H9 (cell line): ENCODE results near the gene VWC2. TPM values are rescaled to one million over a fixed set of nuclear protein-coding genes. Genes with fewer than 3 reads are reported as not detected.

ENCODE experiments used
- DNase-seq: peaks from one replicate; pipeline ENCODE4 v3.0.0-alpha.2; 2017
- H2AFZ ChIP-seq: one replicate; pipeline ENCODE4 v1.6.1; 2013; ENCODE audit warnings: mild to moderate bottlenecking, low read length, control low read depth, moderate library complexity
- H2AK5ac ChIP-seq: 2 replicates; pipeline ENCODE4 v1.6.1; 2013; ENCODE audit warnings: low read length, control low read depth, mixed read lengths; ENCODE audit not compliant: insufficient read length
- H2BK120ac ChIP-seq: one replicate; pipeline ENCODE4 v1.6.1; 2013; ENCODE audit warnings: low read depth, mild to moderate bottlenecking, low read length, control low read depth, inconsistent platforms; ENCODE audit not compliant: poor library complexity, severe bottlenecking
- H2BK12ac ChIP-seq: 2 replicates; pipeline ENCODE4 v1.6.1; 2013; ENCODE audit warnings: low read length, control low read depth, mixed read lengths, low read depth; ENCODE audit not compliant: insufficient read length
- H2BK15ac ChIP-seq: 2 replicates; pipeline ENCODE4 v1.6.1; 2013; ENCODE audit warnings: low read depth, low read length, control low read depth
- H2BK20ac ChIP-seq: one replicate; pipeline ENCODE4 v1.6.1; 2013; ENCODE audit warnings: low read depth, mild to moderate bottlenecking, low read length, control low read depth, inconsistent platforms; ENCODE audit not compliant: poor library complexity, severe bottlenecking
- H2BK5ac ChIP-seq: 2 replicates; pipeline ENCODE4 v1.6.1; 2013; ENCODE audit warnings: low read length, control low read depth, mixed read lengths; ENCODE audit not compliant: insufficient read length
- H3K14ac ChIP-seq: 2 replicates; pipeline ENCODE4 v1.6.1; 2013; ENCODE audit warnings: low read length, control low read depth; ENCODE audit not compliant: insufficient read depth
- H3K18ac ChIP-seq: 2 replicates; pipeline ENCODE4 v1.6.1; 2013; ENCODE audit warnings: low read depth, mild to moderate bottlenecking, mixed read lengths, low read length, control low read depth; ENCODE audit not compliant: insufficient read length
- H3K23ac ChIP-seq: 2 replicates; pipeline ENCODE4 v1.6.1; 2013; ENCODE audit warnings: low read length, control low read depth, mixed read lengths, low read depth; ENCODE audit not compliant: insufficient read length
- H3K23me2 ChIP-seq: 2 replicates; pipeline ENCODE4 v1.6.1; 2013; ENCODE audit warnings: low read depth, mild to moderate bottlenecking, mixed read lengths, low read length, control low read depth; ENCODE audit not compliant: insufficient read length, poor library complexity, severe bottlenecking
- H3K27ac ChIP-seq: 2 replicates; pipeline ENCODE4 v1.5.1; 2013; ENCODE audit warnings: low read length, control low read depth, mixed read lengths, low read depth; ENCODE audit not compliant: insufficient read length
- H3K27me3 ChIP-seq: 2 replicates; pipeline ENCODE4 v1.6.1; 2013; ENCODE audit warnings: low read length, control low read depth, inconsistent platforms; ENCODE audit not compliant: insufficient read depth
- H3K4ac ChIP-seq: 2 replicates; pipeline ENCODE4 v1.6.1; 2013; ENCODE audit warnings: low read depth, mild to moderate bottlenecking, control low read depth, inconsistent platforms, low read length, moderate library complexity
- H3K4me1 ChIP-seq: 2 replicates; pipeline ENCODE4 v1.6.1; 2013; ENCODE audit warnings: low read length, control low read depth, inconsistent platforms; ENCODE audit not compliant: insufficient read depth
- H3K4me2 ChIP-seq: 2 replicates; pipeline ENCODE4 v1.6.1; 2013; ENCODE audit warnings: low read length, control low read depth, mixed read lengths; ENCODE audit not compliant: insufficient read length, insufficient read depth
- H3K56ac ChIP-seq: 2 replicates; pipeline ENCODE4 v1.6.1; 2013; ENCODE audit warnings: low read depth, mild to moderate bottlenecking, mixed read lengths, low read length, control low read depth; ENCODE audit not compliant: insufficient read length
- H3K79me1 ChIP-seq: 2 replicates; pipeline ENCODE4 v1.6.1; 2013; ENCODE audit warnings: low read depth, mild to moderate bottlenecking, moderate library complexity, low read length, control low read depth, inconsistent platforms; ENCODE audit not compliant: insufficient read depth, poor library complexity, severe bottlenecking
- H3K79me2 ChIP-seq: 2 replicates; pipeline ENCODE4 v1.6.1; 2013; ENCODE audit warnings: low read length, control low read depth, inconsistent platforms; ENCODE audit not compliant: insufficient read depth
- H3K9ac ChIP-seq: 2 replicates; pipeline ENCODE4 v1.6.1; 2013; ENCODE audit warnings: low read length, control low read depth, mixed read lengths; ENCODE audit not compliant: insufficient read length; ENCODE audit errors: extremely low read depth
- H3K9me3 ChIP-seq: one replicate; pipeline ENCODE4 v1.6.1; 2013; ENCODE audit warnings: low read depth, low read length, inconsistent platforms; ENCODE audit not compliant: control insufficient read depth
- H3T11ph ChIP-seq: one replicate; pipeline ENCODE4 v1.6.1; 2013; ENCODE audit warnings: mild to moderate bottlenecking, low read length, control low read depth, inconsistent platforms
- H4K20me1 ChIP-seq: one replicate; pipeline ENCODE4 v1.6.1; 2013; ENCODE audit not compliant: control insufficient read depth, insufficient read length, insufficient read depth
- H4K5ac ChIP-seq: 2 replicates; pipeline ENCODE4 v1.6.1; 2013; ENCODE audit warnings: low read depth, mild to moderate bottlenecking, mixed read lengths, low read length, control low read depth; ENCODE audit not compliant: insufficient read length
- H4K8ac ChIP-seq: replicated peaks from 2 replicates; pipeline ENCODE4 v1.6.1; 2013; ENCODE audit warnings: low read length, control low read depth, mixed read lengths, low read depth; ENCODE audit not compliant: insufficient read length
- H4K91ac ChIP-seq: 2 replicates; pipeline ENCODE4 v1.6.1; 2013; ENCODE audit warnings: low read depth, mild to moderate bottlenecking, moderate library complexity, mixed read lengths, low read length, control low read depth; ENCODE audit not compliant: insufficient read length
- H3K27ac Mint-ChIP-seq, 3 experiments: 2 replicates in 2 of 3; 3 replicates in 1 of 3; pipeline ENCODE4 v1.8.0; 2020 to 2021; ENCODE audit warnings: mixed read lengths in 3 of 3, mild to moderate bottlenecking in 1 of 3, moderate library complexity in 1 of 3
- H3K27me3 Mint-ChIP-seq: 2 replicates; pipeline ENCODE4 v1.8.0; 2021; ENCODE audit warnings: low read depth, mild to moderate bottlenecking, moderate library complexity, mixed read lengths
- H3K36me3 Mint-ChIP-seq, 3 experiments: 2 replicates in 2 of 3; 3 replicates in 1 of 3; pipeline ENCODE4 v1.8.0; 2020 to 2021; ENCODE audit warnings: low read depth in 3 of 3, mixed read lengths in 3 of 3; ENCODE audit not compliant: insufficient read depth in 1 of 3
- H3K4me1 Mint-ChIP-seq, 2 experiments: 2 replicates each; pipeline ENCODE4 v1.8.0; 2020; ENCODE audit warnings: mixed read lengths in 2 of 2
- H3K4me3 Mint-ChIP-seq, 2 experiments: 2 replicates in 1 of 2; 3 replicates in 1 of 2; pipeline ENCODE4 v1.8.0; 2020 to 2021; ENCODE audit warnings: mild to moderate bottlenecking in 2 of 2, mixed read lengths in 2 of 2, moderate library complexity in 1 of 2
- H3K9me3 Mint-ChIP-seq, 2 experiments: 2 replicates in 1 of 2; 3 replicates in 1 of 2; pipeline ENCODE4 v1.8.0; 2020; ENCODE audit warnings: mild to moderate bottlenecking in 2 of 2, mixed read lengths in 2 of 2, moderate library complexity in 1 of 2
- CTCF ChIP-seq: fragments of 200-600 bp; sonication (generic); conservative IDR thresholded peaks from 3 replicates; pipeline ENCODE4 v1.8.0; 2021; ENCODE audit warnings: antibody characterized with exemption, mild to moderate bottlenecking
- WGBS: extraction: QIAGEN DNeasy Blood & Tissue Kit; methylation state at CpG from one replicate; pipeline ENCODE4 v1.1.7; 2013; ENCODE audit warnings: missing lambda C conversion rate, low lambda C conversion rate, mixed read lengths; ENCODE audit not compliant: insufficient read length; ENCODE audit errors: extremely low coverage; 5-methylcytosine and 5-hydroxymethylcytosine counted together
- total RNA-seq: library from RNA; stranded (reverse); gene quantifications from 2 replicates; pipeline ENCODE4 v1.2.1, GENCODE V29; 2021

VWC2 gene
- total RNA-seq, 1 experiment from 2014 or later = 0.02 TPM

- no peak overlapping the region for H3K56ac ChIP-seq
- no peaks in the 10 kb centered on the region for H3K27me3 Mint-ChIP-seq
- no peaks in the 10 kb centered on the region for H3K23me2 ChIP-seq
- H3K36me3 Mint-ChIP-seq = no peaks in the 10 kb centered on the region; a peak in 1 of 7 replicates
- H3K27ac ChIP-seq = no peak overlapping the region
- no peak overlapping the region for H3T11ph ChIP-seq
- no peak overlapping the region for H3K23ac ChIP-seq
- no peak overlapping the region for H4K91ac ChIP-seq
- H3K9me3 Mint-ChIP-seq = no peaks in the 10 kb centered on the region; a peak in 1 of 5 replicates
- H3K18ac ChIP-seq = no peak overlapping the region
- TF ChIP-seq CTCF = no peak
- H3K4me1 ChIP-seq = no peaks in the 10 kb centered on the region
- H3K9me3 ChIP-seq = no peaks in the 10 kb centered on the region
- H3K14ac ChIP-seq = no peak overlapping the region
- no peak overlapping the region for H3K4me2 ChIP-seq
- no peak overlapping the region for H2BK20ac ChIP-seq
- no peak for DNase-seq
- no peaks in the 10 kb centered on the region for H4K20me1 ChIP-seq
- no peak overlapping the region for H3K27ac Mint-ChIP-seq
- H4K5ac ChIP-seq = no peak overlapping the region
- no peak overlapping the region for H3K9ac ChIP-seq
- H2BK120ac ChIP-seq = no peak overlapping the region
- WGBS = no CpG with 5 or more reads among the region's 5 CpGs
- H2AFZ ChIP-seq = no peak overlapping the region
- H2BK5ac ChIP-seq = no peak overlapping the region
- no peaks in the 10 kb centered on the region for H3K27me3 ChIP-seq
- peaks cover 0 to 6% of the 10 kb centered on the region in 2 experiments; a peak in 3 of 4 replicates for H3K4me1 Mint-ChIP-seq
- no peak overlapping the region for H2BK15ac ChIP-seq
- no peaks in the 10 kb centered on the region for H3K79me2 ChIP-seq
- H2AK5ac ChIP-seq = no peak overlapping the region
- no peaks in the 10 kb centered on the region for H3K79me1 ChIP-seq
- H2BK12ac ChIP-seq = no peak overlapping the region
- no peak overlapping the region for H4K8ac ChIP-seq
- no peak overlapping the region for H3K4me3 Mint-ChIP-seq
- H3K4ac ChIP-seq = no peak overlapping the region
These were observed 72.2 kb downstream of the VWC2 start for GRCh38 chr7:49845626-49846025.
